GM19324 (cell line): ENCODE data around the gene GP2.

Source experiments
- ATAC-seq: cut with Tn5 transposase; IDR thresholded peaks from one replicate; pipeline ENCODE4 v1.9.1; 2021; ENCODE audit warnings: mild to moderate bottlenecking, moderate library complexity; ENCODE audit not compliant: unreplicated experiment, low FRiP score

The GP2 gene

GRCh38 chr16:20327444-20328041, at the start of gene GP2:
Gene GP2 (minus strand): TSS chr16:20327513. CDS start chr16:20326431, 1,082 bp downstream.
- ATAC-seq: no peak

DNA sequence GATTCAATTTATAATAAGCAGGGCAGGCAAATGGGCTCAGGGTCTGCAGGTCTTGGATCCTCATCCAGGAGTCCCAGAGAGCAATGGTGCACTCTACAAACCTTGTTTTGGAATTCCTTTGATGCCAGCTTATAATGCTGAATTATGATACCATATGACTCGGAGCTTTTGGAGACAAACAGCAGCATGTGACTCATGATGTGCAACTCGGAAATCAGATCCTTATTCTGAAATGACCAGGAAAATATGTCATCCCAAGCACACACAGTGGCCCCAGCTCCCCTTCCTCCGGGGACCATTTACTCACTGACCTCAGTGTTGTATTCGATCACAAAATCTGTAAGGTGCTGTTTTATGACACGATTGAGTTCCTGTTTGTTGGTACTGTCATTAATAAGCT, 45.4 kb upstream of the GP2 start:
- ATAC-seq: no peak

- ATAC-seq: no peak
Observed at GRCh38 chr16:20369452-20370054, 42.2 kb upstream of the GP2 start.

- no peak for ATAC-seq
Observed at GRCh38 chr16:20364051-20364450, 36.7 kb upstream of the GP2 start.

- no peak for ATAC-seq
Observed at GRCh38 chr16:20363191-20363590, 35.9 kb upstream of the GP2 start.

GRCh38 chr16:20359997-20360396, 32.7 kb upstream of the GP2 start:
- ATAC-seq: no peak

DNA sequence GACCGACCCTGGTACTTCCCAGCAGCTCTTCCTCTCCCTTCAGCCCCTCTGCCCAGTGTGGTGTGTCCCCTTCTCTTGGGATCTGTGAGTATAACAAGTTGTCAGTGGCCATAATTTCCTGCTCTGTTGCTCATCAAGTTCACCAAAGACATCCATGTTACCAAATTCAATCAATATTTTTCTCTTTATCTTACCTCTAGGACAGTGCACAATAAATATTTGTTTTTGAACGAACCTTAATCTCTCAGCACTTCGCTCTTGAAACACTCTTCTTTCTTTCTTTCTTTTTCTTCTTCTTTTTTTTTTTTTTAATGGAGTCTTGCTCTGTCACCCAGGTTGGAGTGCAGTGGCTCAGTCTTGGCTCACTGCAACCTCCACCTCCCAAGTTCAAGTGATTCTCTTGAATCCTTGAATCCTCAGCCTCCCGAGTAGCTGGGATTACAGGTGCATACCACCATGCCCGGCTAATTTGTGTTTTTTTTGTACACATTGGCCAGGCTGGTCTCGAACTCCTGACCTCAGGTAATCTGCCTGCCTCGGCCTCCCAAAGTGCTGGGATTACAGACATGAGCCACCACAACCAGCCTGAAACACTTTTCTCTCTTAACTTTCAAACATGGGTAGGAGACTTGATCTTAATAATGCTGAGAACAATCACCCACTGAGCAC, 27.9 kb upstream of the GP2 start:
- no peak for ATAC-seq

DNA sequence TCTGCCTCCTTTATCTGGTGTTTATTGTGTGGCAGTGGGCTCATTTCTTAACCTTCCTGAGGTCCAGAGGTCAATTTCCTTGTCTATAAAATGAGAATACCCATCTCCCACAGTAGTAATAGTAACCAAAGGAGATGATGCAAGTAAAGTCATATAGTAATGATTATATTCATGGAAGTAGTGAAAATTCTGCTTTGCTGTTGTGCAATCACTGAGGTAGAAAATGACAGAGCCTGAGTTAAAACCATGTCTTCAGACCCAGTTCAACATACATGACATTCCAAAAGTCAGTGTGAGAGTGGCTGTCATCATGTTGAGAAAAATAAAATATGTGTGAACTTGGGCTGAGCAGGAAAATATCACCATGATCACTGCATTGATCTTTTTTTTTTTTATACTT, 26.1 kb upstream of the GP2 start:
- no peak for ATAC-seq

- ATAC-seq: no peak
Observed at GRCh38 chr16:20352615-20353014, 25.3 kb upstream of the GP2 start, which contains the start of gene UMOD. Gene UMOD (minus strand): TSS chr16:20352715. CDS start chr16:20350737, 1,978 bp downstream.

DNA sequence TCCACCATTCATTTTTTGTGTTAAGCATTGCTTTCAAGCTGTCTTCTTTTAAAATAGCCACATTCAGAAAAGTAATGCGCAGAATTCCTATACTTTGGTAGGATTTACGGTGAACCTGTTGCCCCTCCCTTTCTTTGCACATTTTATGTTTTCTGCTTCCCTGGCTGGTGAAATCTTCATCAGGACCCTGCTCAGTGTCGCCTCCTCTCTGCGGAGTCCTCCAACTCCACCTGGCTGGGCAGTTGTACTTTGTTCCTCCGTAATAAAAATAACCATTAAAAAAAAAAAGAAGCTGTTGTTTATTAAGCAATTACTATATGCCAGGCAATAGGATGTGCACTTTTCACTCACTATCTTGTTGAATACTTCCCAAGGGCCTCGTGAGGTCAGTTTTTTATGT, 22.3 kb upstream of the GP2 start:
- no peak for ATAC-seq

DNA sequence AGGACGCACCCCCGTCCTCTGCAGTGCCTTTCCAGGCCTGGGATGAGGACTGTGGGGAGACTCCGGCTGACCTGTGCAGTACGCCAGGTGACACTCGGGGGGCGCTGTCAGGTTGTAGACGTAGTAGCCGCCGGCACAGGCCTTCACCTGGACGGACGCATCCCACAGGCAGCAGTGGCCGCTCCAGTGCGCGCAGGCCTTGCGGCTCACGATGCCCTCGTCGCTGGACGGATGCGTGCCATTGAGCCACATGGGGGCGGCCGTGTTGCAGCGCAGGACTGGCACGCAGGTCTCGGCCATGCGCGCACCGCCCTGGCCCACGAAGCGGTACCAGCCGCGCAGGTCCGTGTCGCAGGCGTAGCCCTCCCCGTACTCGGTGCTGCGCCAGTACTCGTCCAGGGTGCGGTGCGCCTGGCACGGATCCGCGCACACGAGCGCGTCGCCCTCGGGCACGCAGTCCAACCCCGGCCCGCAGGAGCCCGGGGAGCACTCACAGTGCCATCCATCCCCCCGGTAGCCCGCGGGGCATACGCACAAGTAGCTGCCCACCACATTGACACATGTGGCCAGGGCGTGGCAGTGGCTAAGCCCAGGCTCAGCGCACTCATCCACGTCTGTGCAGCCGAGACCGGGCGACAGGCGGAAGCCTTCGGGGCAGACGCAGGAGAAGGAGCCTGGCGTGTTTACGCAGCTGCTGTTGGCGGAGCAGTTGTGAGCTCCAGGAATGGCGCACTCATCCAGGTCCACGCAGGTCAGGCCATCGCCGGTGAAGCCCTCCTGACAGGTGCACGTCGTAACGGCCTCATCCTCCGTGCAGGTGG, 21.3 kb upstream of the GP2 start:
- no peak for ATAC-seq

DNA sequence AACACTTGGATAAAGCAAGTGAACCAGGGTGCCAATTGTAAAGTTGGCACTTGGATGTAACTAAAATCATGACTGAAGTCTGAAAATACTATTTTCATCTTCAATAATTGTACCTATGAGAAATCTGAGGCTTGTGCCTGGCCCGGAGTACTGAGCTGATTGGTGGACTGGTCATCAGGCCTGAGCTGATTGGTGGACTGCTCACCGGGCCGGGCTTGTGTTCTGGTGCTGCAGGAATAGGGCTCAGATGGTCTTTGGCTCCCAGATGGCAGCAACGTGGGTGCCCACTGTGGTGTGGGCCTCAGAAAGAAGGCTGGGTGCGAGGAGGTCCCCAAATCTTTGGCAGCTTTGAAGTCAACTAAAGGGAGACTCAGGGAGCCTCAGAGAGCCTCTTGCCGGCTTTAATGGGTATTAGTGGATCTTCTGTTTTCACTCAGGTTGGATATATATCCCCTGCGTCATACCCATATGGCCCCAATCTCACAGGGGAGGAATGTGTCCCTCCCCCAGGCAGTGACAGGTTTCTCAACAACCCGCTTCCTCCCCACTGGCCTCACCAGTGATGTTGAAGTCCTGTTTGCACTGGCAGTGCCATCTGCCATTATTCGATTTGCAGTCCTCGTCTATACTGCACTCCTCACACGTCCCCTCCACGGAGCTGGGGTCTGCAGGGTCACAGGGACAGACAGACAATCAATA, 20.5 kb upstream of the GP2 start:
- no peak for ATAC-seq

- no peak for ATAC-seq
Observed at GRCh38 chr16:20344611-20345010, 17.3 kb upstream of the GP2 start.

DNA sequence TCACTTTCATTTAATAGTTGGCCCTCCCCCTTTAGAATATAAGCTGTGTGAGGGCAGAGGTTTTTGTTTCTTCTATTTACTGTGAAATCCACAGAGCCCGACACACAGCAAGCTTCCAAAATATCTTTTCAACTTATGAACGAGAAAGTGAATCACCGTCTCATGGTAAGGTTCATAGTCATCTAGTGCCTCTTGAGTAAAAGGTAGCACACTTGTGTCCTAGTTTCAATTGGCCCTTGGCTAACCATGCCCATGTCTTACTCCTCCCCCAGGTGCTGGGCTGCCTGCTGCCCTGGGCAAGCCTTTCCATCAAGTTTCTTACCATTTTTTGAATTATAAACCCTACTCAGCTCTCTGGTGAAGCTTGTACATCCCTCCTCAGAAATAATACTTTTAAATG, 12.4 kb upstream of the GP2 start:
- ATAC-seq: no peak

DNA sequence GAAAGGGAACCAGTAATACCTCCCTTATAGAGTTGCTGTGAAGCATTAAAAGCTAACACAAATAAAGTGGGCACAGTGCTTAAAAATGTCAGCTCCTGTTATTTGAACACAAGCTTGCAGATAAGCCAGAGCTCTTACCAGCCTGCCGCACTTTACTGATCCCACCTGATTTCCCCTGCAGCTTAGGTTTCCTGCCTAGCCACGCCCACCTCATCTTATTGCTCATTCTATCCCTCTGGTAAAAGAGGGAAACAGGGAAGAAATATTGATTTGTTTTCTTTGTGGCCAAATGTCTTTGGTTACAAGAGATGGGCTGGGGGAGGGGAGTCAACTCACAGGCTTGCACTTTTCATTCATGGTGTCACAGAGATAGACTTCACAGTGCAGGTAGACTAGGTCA, 9.6 kb upstream of the GP2 start:
- no peak for ATAC-seq

DNA sequence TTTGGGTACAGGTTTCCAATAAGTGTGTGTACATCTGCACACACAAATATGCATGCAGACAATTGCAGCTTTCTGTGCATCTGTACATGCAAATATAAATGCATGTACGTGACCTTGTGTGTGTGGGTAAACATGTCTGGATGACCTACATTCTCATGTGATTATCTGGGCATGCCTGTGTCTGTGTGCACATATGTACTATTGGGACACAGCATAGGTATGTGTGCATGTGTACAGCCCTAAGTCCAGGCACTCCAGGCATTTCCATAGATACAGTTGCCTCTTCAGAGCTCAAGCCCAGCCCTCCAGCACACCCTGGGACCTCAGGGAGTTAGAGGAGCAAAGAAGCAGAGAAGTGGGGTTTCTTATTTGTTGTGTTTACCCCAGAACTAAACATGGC, 7.1 kb upstream of the GP2 start:
- no peak for ATAC-seq

DNA sequence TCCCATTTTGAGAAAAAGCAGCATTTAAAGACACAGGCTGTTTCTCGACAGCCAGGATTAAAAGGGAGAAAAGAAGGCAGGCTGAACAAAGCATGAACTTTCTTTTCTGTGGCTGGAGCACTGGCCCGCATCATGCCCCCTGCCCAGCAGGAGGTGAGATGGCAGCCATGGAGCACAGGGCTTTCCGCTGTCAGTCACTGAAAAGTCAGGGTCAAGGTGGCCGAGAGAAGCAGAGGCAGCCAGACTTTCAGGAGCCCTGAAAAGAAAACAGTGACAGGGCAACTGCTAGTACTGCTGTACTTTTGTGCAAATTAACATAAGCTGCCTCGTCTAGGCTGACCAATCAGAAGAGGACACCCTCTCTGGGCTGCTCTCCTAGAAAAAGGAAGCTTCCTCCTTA, 5.8 kb upstream of the GP2 start:
- no peak for ATAC-seq

GRCh38 chr16:20332411-20332810, 5.1 kb upstream of the GP2 start:
- no peak for ATAC-seq

- ATAC-seq: no peak
Observed at GRCh38 chr16:20331635-20332034, 4.3 kb upstream of the GP2 start.

GRCh38 chr16:20329392-20330138, 2.3 kb upstream of the GP2 start:
- no peak for ATAC-seq
